Measurements from ENCODE around the gene PSMD9.

Gene PSMD9

DNA sequence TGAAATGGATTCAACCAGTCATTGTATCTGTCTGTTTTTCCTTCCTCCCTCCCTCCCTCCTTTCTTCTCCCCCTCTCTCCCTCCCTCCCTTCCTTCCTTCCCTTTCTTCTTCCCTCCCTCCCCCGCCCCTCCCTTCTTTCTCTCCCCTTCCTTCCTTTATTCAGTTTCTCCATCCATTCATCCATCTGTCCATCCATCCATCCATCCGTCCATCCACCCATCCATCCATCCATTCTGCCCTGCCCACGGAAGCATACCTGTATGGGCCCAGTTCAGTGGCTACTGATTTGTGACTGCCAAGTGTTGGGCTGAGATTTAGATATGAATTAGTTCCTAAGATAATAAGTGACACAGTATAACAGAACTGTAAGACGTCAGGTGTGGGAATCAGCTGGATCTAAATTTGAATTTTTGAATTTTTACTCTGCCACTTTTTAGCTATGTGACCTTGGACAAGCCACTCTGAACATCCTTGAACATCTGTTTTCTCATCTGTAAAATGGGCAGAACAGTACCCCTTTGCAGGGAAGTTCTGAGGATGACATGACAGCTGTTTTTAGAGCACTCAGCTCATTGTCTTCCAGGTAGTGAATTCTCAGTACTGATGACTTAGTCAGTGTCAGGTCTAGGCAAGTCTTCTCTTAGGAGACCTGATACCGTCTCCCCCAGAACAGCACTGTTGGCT, 72.7 kb downstream of the PSMD9 start:
- TF ChIP-seq, protein P1, sequence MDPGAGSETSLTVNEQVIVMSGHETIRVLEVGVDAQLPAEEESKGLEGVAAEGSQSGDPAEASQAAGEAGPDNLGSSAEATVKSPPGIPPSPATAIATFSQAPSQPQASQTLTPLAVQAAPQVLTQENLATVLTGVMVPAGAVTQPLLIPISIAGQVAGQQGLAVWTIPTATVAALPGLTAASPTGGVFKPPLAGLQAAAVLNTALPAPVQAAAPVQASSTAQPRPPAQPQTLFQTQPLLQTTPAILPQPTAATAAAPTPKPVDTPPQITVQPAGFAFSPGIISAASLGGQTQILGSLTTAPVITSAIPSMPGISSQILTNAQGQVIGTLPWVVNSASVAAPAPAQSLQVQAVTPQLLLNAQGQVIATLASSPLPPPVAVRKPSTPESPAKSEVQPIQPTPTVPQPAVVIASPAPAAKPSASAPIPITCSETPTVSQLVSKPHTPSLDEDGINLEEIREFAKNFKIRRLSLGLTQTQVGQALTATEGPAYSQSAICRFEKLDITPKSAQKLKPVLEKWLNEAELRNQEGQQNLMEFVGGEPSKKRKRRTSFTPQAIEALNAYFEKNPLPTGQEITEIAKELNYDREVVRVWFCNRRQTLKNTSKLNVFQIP (CRISPR knock-in tag; IDR thresholded peaks at IDR 0.05; ENCODE audit: borderline replicate concordance, low read depth), result no peak
- TF ChIP-seq PPARA (CRISPR knock-in tag; IDR thresholded peaks at IDR 0.05; ENCODE audit: borderline replicate concordance), result no peak
- no peak for TF ChIP-seq ZNF8 (CRISPR knock-in tag; IDR thresholded peaks at IDR 0.05)
- no peak for TF ChIP-seq ZNF70 (CRISPR knock-in tag; IDR thresholded peaks at IDR 0.05)
- TF ChIP-seq RARB (CRISPR knock-in tag; IDR thresholded peaks at IDR 0.05), result no peak
- no peak for TF ChIP-seq TCF4 (CRISPR knock-in tag; IDR thresholded peaks at IDR 0.05; ENCODE audit: borderline replicate concordance)
- no peak for TF ChIP-seq OSR1 (CRISPR knock-in tag; IDR thresholded peaks at IDR 0.05)
- TF ChIP-seq, protein P2, sequence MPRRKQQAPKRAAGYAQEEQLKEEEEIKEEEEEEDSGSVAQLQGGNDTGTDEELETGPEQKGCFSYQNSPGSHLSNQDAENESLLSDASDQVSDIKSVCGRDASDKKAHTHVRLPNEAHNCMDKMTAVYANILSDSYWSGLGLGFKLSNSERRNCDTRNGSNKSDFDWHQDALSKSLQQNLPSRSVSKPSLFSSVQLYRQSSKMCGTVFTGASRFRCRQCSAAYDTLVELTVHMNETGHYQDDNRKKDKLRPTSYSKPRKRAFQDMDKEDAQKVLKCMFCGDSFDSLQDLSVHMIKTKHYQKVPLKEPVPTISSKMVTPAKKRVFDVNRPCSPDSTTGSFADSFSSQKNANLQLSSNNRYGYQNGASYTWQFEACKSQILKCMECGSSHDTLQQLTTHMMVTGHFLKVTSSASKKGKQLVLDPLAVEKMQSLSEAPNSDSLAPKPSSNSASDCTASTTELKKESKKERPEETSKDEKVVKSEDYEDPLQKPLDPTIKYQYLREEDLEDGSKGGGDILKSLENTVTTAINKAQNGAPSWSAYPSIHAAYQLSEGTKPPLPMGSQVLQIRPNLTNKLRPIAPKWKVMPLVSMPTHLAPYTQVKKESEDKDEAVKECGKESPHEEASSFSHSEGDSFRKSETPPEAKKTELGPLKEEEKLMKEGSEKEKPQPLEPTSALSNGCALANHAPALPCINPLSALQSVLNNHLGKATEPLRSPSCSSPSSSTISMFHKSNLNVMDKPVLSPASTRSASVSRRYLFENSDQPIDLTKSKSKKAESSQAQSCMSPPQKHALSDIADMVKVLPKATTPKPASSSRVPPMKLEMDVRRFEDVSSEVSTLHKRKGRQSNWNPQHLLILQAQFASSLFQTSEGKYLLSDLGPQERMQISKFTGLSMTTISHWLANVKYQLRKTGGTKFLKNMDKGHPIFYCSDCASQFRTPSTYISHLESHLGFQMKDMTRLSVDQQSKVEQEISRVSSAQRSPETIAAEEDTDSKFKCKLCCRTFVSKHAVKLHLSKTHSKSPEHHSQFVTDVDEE (CRISPR knock-in tag; IDR thresholded peaks at IDR 0.05), result no peak
- TF ChIP-seq ZC3H10 (CRISPR knock-in tag; IDR thresholded peaks at IDR 0.05), result no peak
- TF ChIP-seq ZFP30 (CRISPR knock-in tag; IDR thresholded peaks at IDR 0.05), result no peak
- ATAC-seq, result no peak

DNA sequence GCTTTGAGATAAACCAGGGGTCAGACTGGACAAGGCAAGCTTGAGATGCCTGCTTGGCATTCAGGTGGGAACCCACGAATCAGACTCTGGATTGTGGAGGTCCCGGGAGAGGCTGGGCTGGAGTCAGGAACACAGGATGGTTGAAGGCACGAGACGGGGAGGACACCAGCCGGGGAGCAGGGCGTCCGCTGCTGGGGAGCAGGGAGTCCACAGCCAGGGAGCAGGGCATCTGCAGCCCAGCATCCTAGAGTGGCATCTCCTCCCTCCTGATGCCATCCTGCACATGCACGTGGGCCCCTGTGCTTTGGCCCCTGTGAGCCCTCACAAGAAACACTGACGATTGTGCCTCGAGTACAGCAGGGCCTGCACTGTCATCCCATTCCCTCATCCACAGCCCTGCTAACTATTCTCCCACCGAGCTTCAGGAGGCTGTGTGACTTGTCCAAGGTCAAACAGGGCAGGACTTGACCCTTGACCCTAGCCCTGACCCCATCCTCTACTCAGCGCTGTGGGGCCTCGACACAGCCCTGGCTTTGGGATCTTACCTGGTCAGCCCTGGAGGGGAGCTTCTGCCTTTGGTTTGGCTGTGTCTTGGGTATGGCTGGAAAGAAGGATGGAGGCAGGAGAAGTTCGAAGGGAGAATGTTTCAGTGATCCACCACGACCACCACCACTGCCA, 74.9 kb downstream of the PSMD9 start:
- ATAC-seq, result no peak

More for the DNA sequence above, 74.9 kb downstream of the PSMD9 start:
- TF ChIP-seq OSR1 (CRISPR knock-in tag; IDR thresholded peaks at IDR 0.05), result no peak
- TF ChIP-seq CSDC2 (CRISPR knock-in tag; IDR thresholded peaks at IDR 0.05), result no peak
- TF ChIP-seq ZC3H10 (CRISPR knock-in tag; IDR thresholded peaks at IDR 0.05), result no peak
- TF ChIP-seq, protein P2 (CRISPR knock-in tag; IDR thresholded peaks at IDR 0.05), result no peak
- TF ChIP-seq ZNF70 (CRISPR knock-in tag; IDR thresholded peaks at IDR 0.05), result no peak
- TF ChIP-seq TOX (CRISPR knock-in tag; IDR thresholded peaks at IDR 0.05; ENCODE audit: borderline replicate concordance), result no peak
- no peak for TF ChIP-seq TCF4 (CRISPR knock-in tag; IDR thresholded peaks at IDR 0.05; ENCODE audit: borderline replicate concordance)
- TF ChIP-seq, protein P3, sequence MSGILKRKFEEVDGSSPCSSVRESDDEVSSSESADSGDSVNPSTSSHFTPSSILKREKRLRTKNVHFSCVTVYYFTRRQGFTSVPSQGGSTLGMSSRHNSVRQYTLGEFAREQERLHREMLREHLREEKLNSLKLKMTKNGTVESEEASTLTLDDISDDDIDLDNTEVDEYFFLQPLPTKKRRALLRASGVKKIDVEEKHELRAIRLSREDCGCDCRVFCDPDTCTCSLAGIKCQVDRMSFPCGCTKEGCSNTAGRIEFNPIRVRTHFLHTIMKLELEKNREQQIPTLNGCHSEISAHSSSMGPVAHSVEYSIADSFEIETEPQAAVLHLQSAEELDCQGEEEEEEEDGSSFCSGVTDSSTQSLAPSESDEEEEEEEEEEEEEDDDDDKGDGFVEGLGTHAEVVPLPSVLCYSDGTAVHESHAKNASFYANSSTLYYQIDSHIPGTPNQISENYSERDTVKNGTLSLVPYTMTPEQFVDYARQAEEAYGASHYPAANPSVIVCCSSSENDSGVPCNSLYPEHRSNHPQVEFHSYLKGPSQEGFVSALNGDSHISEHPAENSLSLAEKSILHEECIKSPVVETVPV (CRISPR knock-in tag; IDR thresholded peaks at IDR 0.05), result no peak
- TF ChIP-seq, protein P4, sequence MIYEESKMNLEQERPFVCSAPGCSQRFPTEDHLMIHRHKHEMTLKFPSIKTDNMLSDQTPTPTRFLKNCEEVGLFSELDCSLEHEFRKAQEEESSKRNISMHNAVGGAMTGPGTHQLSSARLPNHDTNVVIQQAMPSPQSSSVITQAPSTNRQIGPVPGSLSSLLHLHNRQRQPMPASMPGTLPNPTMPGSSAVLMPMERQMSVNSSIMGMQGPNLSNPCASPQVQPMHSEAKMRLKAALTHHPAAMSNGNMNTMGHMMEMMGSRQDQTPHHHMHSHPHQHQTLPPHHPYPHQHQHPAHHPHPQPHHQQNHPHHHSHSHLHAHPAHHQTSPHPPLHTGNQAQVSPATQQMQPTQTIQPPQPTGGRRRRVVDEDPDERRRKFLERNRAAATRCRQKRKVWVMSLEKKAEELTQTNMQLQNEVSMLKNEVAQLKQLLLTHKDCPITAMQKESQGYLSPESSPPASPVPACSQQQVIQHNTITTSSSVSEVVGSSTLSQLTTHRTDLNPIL (CRISPR knock-in tag; IDR thresholded peaks at IDR 0.05; ENCODE audit: low read depth), result no peak
- TF ChIP-seq, protein P5, sequence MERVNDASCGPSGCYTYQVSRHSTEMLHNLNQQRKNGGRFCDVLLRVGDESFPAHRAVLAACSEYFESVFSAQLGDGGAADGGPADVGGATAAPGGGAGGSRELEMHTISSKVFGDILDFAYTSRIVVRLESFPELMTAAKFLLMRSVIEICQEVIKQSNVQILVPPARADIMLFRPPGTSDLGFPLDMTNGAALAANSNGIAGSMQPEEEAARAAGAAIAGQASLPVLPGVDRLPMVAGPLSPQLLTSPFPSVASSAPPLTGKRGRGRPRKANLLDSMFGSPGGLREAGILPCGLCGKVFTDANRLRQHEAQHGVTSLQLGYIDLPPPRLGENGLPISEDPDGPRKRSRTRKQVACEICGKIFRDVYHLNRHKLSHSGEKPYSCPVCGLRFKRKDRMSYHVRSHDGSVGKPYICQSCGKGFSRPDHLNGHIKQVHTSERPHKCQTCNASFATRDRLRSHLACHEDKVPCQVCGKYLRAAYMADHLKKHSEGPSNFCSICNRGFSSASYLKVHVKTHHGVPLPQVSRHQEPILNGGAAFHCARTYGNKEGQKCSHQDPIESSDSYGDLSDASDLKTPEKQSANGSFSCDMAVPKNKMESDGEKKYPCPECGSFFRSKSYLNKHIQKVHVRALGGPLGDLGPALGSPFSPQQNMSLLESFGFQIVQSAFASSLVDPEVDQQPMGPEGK (CRISPR knock-in tag; IDR thresholded peaks at IDR 0.05; ENCODE audit: borderline replicate concordance), result no peak
